K562 (cell line): ENCODE measurements around the gene FBXO36. TPM values are rescaled to one million over a fixed set of nuclear protein-coding genes. Genes with fewer than 3 reads are reported as not detected.

ENCODE experiments used
- ATAC-seq: fragments of 200-7000 bp; cut with Tn5 transposase; 3 replicates; pipeline ENCODE4 v1.9.1; 2020; ENCODE audit warnings: moderate library complexity
- BruUV-seq: library from RNA; stranded (reverse); fragments of 400-500 nt; replicated peaks from 2 replicates; lab custom pipeline; 2021; lab: Mats Ljungman, UMichigan
- CTCF ChIA-PET: fragments of 300-600 bp; formaldehyde crosslinking; extraction: SDS; loops from one replicate; lab custom pipeline; 2021; ENCODE audit warnings: low intra/inter-chr PET ratio; lab: Yijun Ruan, JAX
- POLR2A ChIA-PET: fragments of 300-600, 350-650 bp; sonication (Branson Sonifier 250); formaldehyde crosslinking; extraction: SDS; loops from one replicate; lab custom pipeline; 2021; ENCODE audit warnings: antibody characterized with exemption, inconsistent platforms; lab: Yijun Ruan, JAX
- DNase-seq, 4 experiments: peaks; one replicate each; pipeline versions ENCODE4 v3.0.0 to v3.0.0-alpha.2; 2011 to 2018; ENCODE audit warnings: low spot score in 3 of 4, mixed read lengths in 3 of 4; ENCODE audit errors: extremely low read depth in 1 of 4
- FAIRE-seq: peaks from 2 replicates; lab custom pipeline; 2011; peaks lifted over from hg19 to GRCh38; lab: Jason Lieb, UNC
- H2AFZ ChIP-seq: 2 replicates; pipeline ENCODE4 v1.6.0; 2011; ENCODE audit warnings: low read depth, low read length, control low read depth, inconsistent platforms
- H3K27ac ChIP-seq: fragments of 200-600 bp; 3 replicates; pipeline ENCODE4 v1.8.0; 2011; ENCODE audit warnings: low read depth, mild to moderate bottlenecking, control low read depth, inconsistent platforms, low read length, moderate library complexity, mixed read lengths; ENCODE audit errors: extremely low read depth
- H3K27me3 ChIP-seq, 2 experiments: fragments of 300-600 bp in 1 of 2; 2 replicates in 1 of 2; 3 replicates in 1 of 2; pipeline versions ENCODE4 v1.6.0 to v1.8.0; 2011; ENCODE audit warnings: inconsistent platforms in 2 of 2, low read length in 2 of 2, mild to moderate bottlenecking in 1 of 2, mixed read lengths in 1 of 2, moderate library complexity in 1 of 2; ENCODE audit not compliant: control insufficient read depth in 2 of 2, insufficient read depth in 2 of 2
- H3K36me3 ChIP-seq: fragments of 300-600 bp; 3 replicates; pipeline ENCODE4 v1.8.0; 2011; ENCODE audit warnings: mild to moderate bottlenecking, low read length, inconsistent platforms; ENCODE audit not compliant: control insufficient read depth, insufficient read depth
- H3K4me1 ChIP-seq, 2 experiments: fragments of 200-600 bp in 1 of 2; replicated peaks in 1 of 2; 2 replicates in 1 of 2; 3 replicates in 1 of 2; pipeline versions ENCODE4 v1.5.1 to v1.8.0; 2011; ENCODE audit warnings: inconsistent platforms in 2 of 2, low read length in 2 of 2, mild to moderate bottlenecking in 1 of 2, mixed read lengths in 1 of 2, moderate library complexity in 1 of 2; ENCODE audit not compliant: control insufficient read depth in 2 of 2, insufficient read depth in 2 of 2
- H3K4me2 ChIP-seq: 2 replicates; pipeline ENCODE4 v1.6.1; 2011; ENCODE audit warnings: low read length, control low read depth, inconsistent platforms, mixed read lengths; ENCODE audit not compliant: insufficient read depth
- H3K4me3 ChIP-seq: fragments of 200-600 bp; sonication (generic), shearing (Covaris generic); 2 replicates; pipeline ENCODE4 v1.5.1; 2016; ENCODE audit warnings: control low read depth, inconsistent platforms
- H3K79me2 ChIP-seq: fragments of 200-600 bp; 3 replicates; pipeline ENCODE4 v1.8.0; 2011; ENCODE audit warnings: low read length, inconsistent platforms; ENCODE audit not compliant: control insufficient read depth, insufficient read depth
- H3K9ac ChIP-seq, 2 experiments: 2 replicates each; pipeline versions ENCODE4 v1.6.0 to v1.6.1; 2011; ENCODE audit warnings: low read depth in 2 of 2, low read length in 2 of 2, control low read depth in 1 of 2, inconsistent platforms in 1 of 2, mild to moderate bottlenecking in 1 of 2, mixed read lengths in 1 of 2; ENCODE audit not compliant: insufficient read depth in 1 of 2
- H3K9me1 ChIP-seq: one replicate; pipeline ENCODE4 v1.6.0; 2011; ENCODE audit warnings: inconsistent platforms, mild to moderate bottlenecking, low read length, moderate library complexity; ENCODE audit not compliant: control insufficient read depth, insufficient read depth
- H3K9me3 ChIP-seq: replicated peaks from 2 replicates; pipeline ENCODE4 v1.5.1; 2011; ENCODE audit warnings: low read depth, low read length, inconsistent platforms; ENCODE audit not compliant: control insufficient read depth, insufficient read depth
- H4K20me1 ChIP-seq: replicated peaks from 2 replicates; pipeline ENCODE4 v1.6.1; 2011; ENCODE audit warnings: low read length, inconsistent platforms, mixed read lengths; ENCODE audit not compliant: control insufficient read depth, insufficient read depth
- ARNT ChIP-seq, 2 experiments: fragments of 450-650 bp; IDR thresholded peaks; 2 replicates each; pipeline ENCODE4 v1.6.1; 2016; ENCODE audit warnings: mild to moderate bottlenecking in 1 of 2
- FOXA3 ChIP-seq, 2 experiments: fragments of 450-650 bp in 1 of 2; sonication (generic) in 1 of 2; formaldehyde crosslinking; IDR thresholded peaks in 1 of 2; conservative IDR thresholded peaks in 1 of 2; 2 replicates each; pipeline versions ENCODE4 v1.4.0 to v1.8.0; 2020 to 2022; ENCODE audit warnings: mild to moderate bottlenecking in 2 of 2, missing genetic modification reagents in 1 of 2
- GATAD2A ChIP-seq: fragments of 450-650 bp; IDR thresholded peaks from 2 replicates; pipeline ENCODE4 v1.6.1; 2017
- KLF1 ChIP-seq: fragments of 450-650 bp; IDR thresholded peaks from 2 replicates; pipeline ENCODE4 v1.6.1; 2016; ENCODE audit warnings: missing genetic modification characterization, missing compliant biosample characterization
- MCM3 ChIP-seq: fragments of 450-650 bp; IDR thresholded peaks from 2 replicates; pipeline ENCODE4 v1.6.1; 2016
- RCOR1 ChIP-seq, 2 experiments: IDR thresholded peaks; 2 replicates each; pipeline ENCODE4 v1.6.1; 2012; ENCODE audit warnings: low read depth in 2 of 2, low read length in 2 of 2, borderline replicate concordance in 1 of 2, improper control_type of control experiment in 1 of 2
- TAF7 ChIP-seq: fragments of 450-650 bp; IDR thresholded peaks from 2 replicates; pipeline ENCODE4 v1.6.1; 2016; ENCODE audit warnings: missing genetic modification characterization, missing compliant biosample characterization
- TARDBP ChIP-seq: fragments of 450-650 bp; IDR thresholded peaks from 2 replicates; pipeline ENCODE4 v1.6.1; 2016
- TFAM ChIP-seq: fragments of 250-450 bp; sonication (Bioruptor Pico); conservative IDR thresholded peaks from 2 replicates; pipeline ENCODE4 v1.5.0; 2021; ENCODE audit warnings: mild to moderate bottlenecking, moderate library complexity
- ZC3H11A ChIP-seq: IDR thresholded peaks from 2 replicates; pipeline ENCODE4 v1.6.1; 2012; ENCODE audit warnings: low read depth, low read length, improper control_type of control experiment
- ZNF12 ChIP-seq: sonication (generic); formaldehyde crosslinking; IDR thresholded peaks from 2 replicates; pipeline ENCODE4 v1.4.0; 2020; ENCODE audit warnings: mild to moderate bottlenecking, missing genetic modification reagents
- ZNF146 ChIP-seq: IDR thresholded peaks from one replicate; pipeline ENCODE4 v1.6.1; 2018; ENCODE audit warnings: missing compliant biosample characterization; ENCODE audit not compliant: unreplicated experiment
- WGBS: fragments of 100-300 bp; shearing (Covaris generic); methylation state at CpG from one replicate; pipeline ENCODE4 v1.1.6; 2016; ENCODE audit warnings: low coverage, mixed read lengths; ENCODE audit not compliant: insufficient coverage; ENCODE audit errors: missing lambda C conversion rate; 5-methylcytosine and 5-hydroxymethylcytosine counted together
- in situ Hi-C: fragments of 300-500 bp; cut with MboI; formaldehyde crosslinking; loops from 4 replicates; pipeline ENCODE4 v1.15.0; 2018; ENCODE audit warnings: inconsistent platforms, mixed read lengths
- intact Hi-C: fragments of 100-400 bp; cut with micrococcal nuclease; formaldehyde crosslinking; loops from 2 replicates; pipeline ENCODE4 v1.14.2; 2022
- polyA plus RNA-seq, 8 experiments: library from polyadenylated mRNA; depleted of rRNA in 4 of 8; stranded (reverse) in 5 of 8; unstranded in 3 of 8; fragments of >200 nt; fragmentation: Nextera tagmentation in 2 of 8; fragmentation: Illumina TruSeq in 1 of 8; extraction: Ambion mirVana in 2 of 8; extraction: Trizol in 1 of 8; gene quantifications; 2 replicates each; pipeline versions ENCODE4 v1.2.1 to v1.2.3, GENCODE V29; 2011 to 2014; ENCODE audit warnings: inconsistent platforms in 1 of 8, missing spikeins in 1 of 8
- total RNA-seq, 7 experiments: library from RNA; depleted of rRNA in 6 of 7; stranded (reverse); fragments of >200 nt in 6 of 7; fragmentation: Illumina TruSeq in 2 of 7; extraction: Trizol in 2 of 7; gene quantifications; 2 replicates each; pipeline versions ENCODE4 v1.2.1 to v1.2.3, GENCODE V29; 2011 to 2021; ENCODE audit warnings: low replicate concordance in 1 of 7
- TF ChIP-seq, protein P1 (sequence below): fragments of 250-450 bp; sonication (Bioruptor Pico); IDR thresholded peaks from 2 replicates; pipeline ENCODE4 v1.8.0; 2022; ENCODE audit warnings: inconsistent platforms
- TF ChIP-seq, protein P2 (sequence below), 2 experiments: fragments of 450-650 bp in 1 of 2; sonication (generic) in 1 of 2; formaldehyde crosslinking in 1 of 2; IDR thresholded peaks; 2 replicates each; pipeline versions ENCODE4 v1.7.1 to v1.9.0; 2016 to 2022; ENCODE audit warnings: inconsistent platforms in 1 of 2, mild to moderate bottlenecking in 1 of 2, missing genetic modification reagents in 1 of 2

Gene FBXO36
- total and polyA plus RNA-seq, 9 of the 15 experiments (the other 6 are each of a cell fraction or from before 2014, with no cell fraction given) = 0.40 to 0.91 (median 0.58) TPM

DNA sequence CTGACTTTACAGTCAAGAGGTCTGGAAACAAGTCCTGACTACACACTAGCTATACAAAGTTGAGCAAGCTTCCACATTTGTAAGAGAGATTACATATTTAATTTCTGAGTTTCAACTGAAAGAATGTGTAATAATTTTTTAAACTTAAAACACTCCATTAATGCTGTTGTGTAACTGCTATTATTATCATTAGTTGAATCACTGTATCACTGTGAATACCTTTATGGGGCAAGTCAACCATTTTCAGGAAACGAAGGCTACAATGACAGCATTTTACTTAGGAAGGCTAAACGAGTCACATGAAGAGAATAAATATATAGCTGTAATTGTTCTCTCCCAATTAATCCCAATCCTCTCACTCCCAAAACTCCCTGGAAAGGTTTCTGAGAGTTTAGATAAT lies 46.8 kb upstream of the FBXO36 start:
- DNase-seq (no peak), ATAC-seq (no peak), FAIRE-seq (no peak)
- no TSS peak for BruUV-seq
- 100% methylated on average over 2 of the region's 2 CpGs for WGBS
- ChIA-PET CTCF (no interaction called here), POLR2A (no interaction called here)
- H3K36me3 ChIP-seq = peaks cover 33% of the 10 kb centered on the region
- H3K9ac ChIP-seq = no peak overlapping the region
- in situ Hi-C loops (no loop called here), intact Hi-C loops (no loop called here)
- H3K9me3 ChIP-seq = no peaks in the 10 kb centered on the region
- no peaks in the 10 kb centered on the region for H3K4me1 ChIP-seq
- H3K4me3 ChIP-seq = no peak overlapping the region
- H3K9me1 ChIP-seq = no peaks in the 10 kb centered on the region
- H3K79me2 ChIP-seq = peaks cover 27% of the 10 kb centered on the region
- no peak overlapping the region for H3K4me2 ChIP-seq
- H3K27me3 ChIP-seq = no peaks in the 10 kb centered on the region
- no peak overlapping the region for H2AFZ ChIP-seq
- H3K27ac ChIP-seq = no peak overlapping the region
- H4K20me1 ChIP-seq = no peaks in the 10 kb centered on the region
- no peak for TF ChIP-seq TAF7 (tag)
- TF ChIP-seq, protein P1, sequence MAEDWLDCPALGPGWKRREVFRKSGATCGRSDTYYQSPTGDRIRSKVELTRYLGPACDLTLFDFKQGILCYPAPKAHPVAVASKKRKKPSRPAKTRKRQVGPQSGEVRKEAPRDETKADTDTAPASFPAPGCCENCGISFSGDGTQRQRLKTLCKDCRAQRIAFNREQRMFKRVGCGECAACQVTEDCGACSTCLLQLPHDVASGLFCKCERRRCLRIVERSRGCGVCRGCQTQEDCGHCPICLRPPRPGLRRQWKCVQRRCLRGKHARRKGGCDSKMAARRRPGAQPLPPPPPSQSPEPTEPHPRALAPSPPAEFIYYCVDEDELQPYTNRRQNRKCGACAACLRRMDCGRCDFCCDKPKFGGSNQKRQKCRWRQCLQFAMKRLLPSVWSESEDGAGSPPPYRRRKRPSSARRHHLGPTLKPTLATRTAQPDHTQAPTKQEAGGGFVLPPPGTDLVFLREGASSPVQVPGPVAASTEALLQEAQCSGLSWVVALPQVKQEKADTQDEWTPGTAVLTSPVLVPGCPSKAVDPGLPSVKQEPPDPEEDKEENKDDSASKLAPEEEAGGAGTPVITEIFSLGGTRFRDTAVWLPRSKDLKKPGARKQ (CRISPR knock-in tag) = no peak
- no peak for TF ChIP-seq RCOR1 (IDR thresholded peaks at IDR 0.05; ENCODE audit: borderline replicate concordance in 1 of 2, low read depth in 2 of 2, low read length in 2 of 2)
- TF ChIP-seq FOXA3 (CRISPR knock-in tag; conservative IDR thresholded peaks at IDR 0.05 in 1 of 2, IDR thresholded peaks at IDR 0.05 in 1 of 2) = no peak
- no peak for TF ChIP-seq KLF1 (tag)
- no peak for TF ChIP-seq TFAM (CRISPR knock-in tag)
- TF ChIP-seq GATAD2A = no peak
- no peak for TF ChIP-seq ARNT (IDR thresholded peaks at IDR 0.05)
- TF ChIP-seq, protein P2, sequence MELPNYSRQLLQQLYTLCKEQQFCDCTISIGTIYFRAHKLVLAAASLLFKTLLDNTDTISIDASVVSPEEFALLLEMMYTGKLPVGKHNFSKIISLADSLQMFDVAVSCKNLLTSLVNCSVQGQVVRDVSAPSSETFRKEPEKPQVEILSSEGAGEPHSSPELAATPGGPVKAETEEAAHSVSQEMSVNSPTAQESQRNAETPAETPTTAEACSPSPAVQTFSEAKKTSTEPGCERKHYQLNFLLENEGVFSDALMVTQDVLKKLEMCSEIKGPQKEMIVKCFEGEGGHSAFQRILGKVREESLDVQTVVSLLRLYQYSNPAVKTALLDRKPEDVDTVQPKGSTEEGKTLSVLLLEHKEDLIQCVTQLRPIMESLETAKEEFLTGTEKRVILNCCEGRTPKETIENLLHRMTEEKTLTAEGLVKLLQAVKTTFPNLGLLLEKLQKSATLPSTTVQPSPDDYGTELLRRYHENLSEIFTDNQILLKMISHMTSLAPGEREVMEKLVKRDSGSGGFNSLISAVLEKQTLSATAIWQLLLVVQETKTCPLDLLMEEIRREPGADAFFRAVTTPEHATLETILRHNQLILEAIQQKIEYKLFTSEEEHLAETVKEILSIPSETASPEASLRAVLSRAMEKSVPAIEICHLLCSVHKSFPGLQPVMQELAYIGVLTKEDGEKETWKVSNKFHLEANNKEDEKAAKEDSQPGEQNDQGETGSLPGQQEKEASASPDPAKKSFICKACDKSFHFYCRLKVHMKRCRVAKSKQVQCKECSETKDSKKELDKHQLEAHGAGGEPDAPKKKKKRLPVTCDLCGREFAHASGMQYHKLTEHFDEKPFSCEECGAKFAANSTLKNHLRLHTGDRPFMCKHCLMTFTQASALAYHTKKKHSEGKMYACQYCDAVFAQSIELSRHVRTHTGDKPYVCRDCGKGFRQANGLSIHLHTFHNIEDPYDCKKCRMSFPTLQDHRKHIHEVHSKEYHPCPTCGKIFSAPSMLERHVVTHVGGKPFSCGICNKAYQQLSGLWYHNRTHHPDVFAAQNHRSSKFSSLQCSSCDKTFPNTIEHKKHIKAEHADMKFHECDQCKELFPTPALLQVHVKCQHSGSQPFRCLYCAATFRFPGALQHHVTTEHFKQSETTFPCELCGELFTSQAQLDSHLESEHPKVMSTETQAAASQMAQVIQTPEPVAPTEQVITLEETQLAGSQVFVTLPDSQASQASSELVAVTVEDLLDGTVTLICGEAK (IDR thresholded peaks at IDR 0.05) = no peak
- TF ChIP-seq, protein P2 (CRISPR knock-in tag; IDR thresholded peaks at IDR 0.05) = no peak
- TF ChIP-seq TARDBP = no peak
- TF ChIP-seq MCM3 = no peak
- no peak for TF ChIP-seq ZNF12 (CRISPR knock-in tag)
- TF ChIP-seq ZNF146 (CRISPR knock-in tag) = no peak
- TF ChIP-seq ZC3H11A = no peak
